Measurements from ENCODE around the gene GEMIN7. TPM values are rescaled to one million over a fixed set of nuclear protein-coding genes. Genes with fewer than 3 reads are reported as not detected.
A peak's percentile ranks its signal among the peaks of the same experiment; 100 is the strongest.

The GEMIN7 gene
- total and polyA plus RNA-seq, 2 of the 13 experiments (the other 11 are each of a cell fraction or from before 2014, with no cell fraction given) = 24.1 to 30.6 TPM

DNA sequence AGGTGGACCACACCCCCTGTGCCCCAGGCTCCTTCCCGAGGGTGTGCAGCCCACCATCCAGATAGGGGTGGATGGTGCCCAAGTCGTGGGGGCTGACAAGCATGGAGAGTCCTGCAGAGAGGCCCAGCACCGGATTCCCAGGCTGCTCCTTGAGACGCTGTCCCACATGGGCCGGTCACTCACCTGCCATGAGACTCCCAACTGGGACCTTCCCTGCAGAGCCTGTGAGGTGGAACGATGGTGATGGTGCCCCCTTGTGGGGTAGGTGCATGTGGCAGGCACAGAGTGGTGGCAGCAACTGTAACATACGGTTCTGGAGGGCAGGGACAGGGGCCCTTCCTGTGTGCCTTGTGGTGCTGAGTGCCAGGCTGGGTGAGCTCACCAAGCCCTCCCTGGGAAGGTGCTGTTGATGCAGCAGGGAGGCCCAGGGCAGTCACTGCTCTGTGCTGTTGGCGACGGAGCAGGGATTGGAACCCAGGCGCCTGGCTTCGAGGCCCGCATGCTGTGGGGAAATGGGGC, 47.0 kb downstream of the GEMIN7 start (continued):
- TF ChIP-seq, protein P1, sequence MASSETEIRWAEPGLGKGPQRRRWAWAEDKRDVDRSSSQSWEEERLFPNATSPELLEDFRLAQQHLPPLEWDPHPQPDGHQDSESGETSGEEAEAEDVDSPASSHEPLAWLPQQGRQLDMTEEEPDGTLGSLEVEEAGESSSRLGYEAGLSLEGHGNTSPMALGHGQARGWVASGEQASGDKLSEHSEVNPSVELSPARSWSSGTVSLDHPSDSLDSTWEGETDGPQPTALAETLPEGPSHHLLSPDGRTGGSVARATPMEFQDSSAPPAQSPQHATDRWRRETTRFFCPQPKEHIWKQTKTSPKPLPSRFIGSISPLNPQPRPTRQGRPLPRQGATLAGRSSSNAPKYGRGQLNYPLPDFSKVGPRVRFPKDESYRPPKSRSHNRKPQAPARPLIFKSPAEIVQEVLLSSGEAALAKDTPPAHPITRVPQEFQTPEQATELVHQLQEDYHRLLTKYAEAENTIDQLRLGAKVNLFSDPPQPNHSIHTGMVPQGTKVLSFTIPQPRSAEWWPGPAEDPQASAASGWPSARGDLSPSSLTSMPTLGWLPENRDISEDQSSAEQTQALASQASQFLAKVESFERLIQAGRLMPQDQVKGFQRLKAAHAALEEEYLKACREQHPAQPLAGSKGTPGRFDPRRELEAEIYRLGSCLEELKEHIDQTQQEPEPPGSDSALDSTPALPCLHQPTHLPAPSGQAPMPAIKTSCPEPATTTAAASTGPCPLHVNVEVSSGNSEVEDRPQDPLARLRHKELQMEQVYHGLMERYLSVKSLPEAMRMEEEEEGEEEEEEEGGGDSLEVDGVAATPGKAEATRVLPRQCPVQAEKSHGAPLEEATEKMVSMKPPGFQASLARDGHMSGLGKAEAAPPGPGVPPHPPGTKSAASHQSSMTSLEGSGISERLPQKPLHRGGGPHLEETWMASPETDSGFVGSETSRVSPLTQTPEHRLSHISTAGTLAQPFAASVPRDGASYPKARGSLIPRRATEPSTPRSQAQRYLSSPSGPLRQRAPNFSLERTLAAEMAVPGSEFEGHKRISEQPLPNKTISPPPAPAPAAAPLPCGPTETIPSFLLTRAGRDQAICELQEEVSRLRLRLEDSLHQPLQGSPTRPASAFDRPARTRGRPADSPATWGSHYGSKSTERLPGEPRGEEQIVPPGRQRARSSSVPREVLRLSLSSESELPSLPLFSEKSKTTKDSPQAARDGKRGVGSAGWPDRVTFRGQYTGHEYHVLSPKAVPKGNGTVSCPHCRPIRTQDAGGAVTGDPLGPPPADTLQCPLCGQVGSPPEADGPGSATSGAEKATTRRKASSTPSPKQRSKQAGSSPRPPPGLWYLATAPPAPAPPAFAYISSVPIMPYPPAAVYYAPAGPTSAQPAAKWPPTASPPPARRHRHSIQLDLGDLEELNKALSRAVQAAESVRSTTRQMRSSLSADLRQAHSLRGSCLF (CRISPR knock-in tag; IDR thresholded peaks at IDR 0.05; ENCODE audit: borderline replicate concordance) = no peak
- TF ChIP-seq HDAC2 (CRISPR knock-in tag; IDR thresholded peaks at IDR 0.05) (peak; percentile 37; the same call in 1 of the 2 replicates), TBX2 (CRISPR knock-in tag; IDR thresholded peaks at IDR 0.05; ENCODE audit: borderline replicate concordance) (no peak), ZNF780A (CRISPR knock-in tag; IDR thresholded peaks at IDR 0.05) (no peak), PRPF4 (IDR thresholded peaks at IDR 0.05; ENCODE audit: low read depth, low read length, poor library complexity, severe bottlenecking) (no peak), ZNF20 (CRISPR knock-in tag; IDR thresholded peaks at IDR 0.05) (no peak), KLF12 (CRISPR knock-in tag; IDR thresholded peaks at IDR 0.05; ENCODE audit: borderline replicate concordance) (no peak), MEF2D (CRISPR knock-in tag; IDR thresholded peaks at IDR 0.05) (no peak), RNF2 (conservative IDR thresholded peaks at IDR 0.05; ENCODE audit: low read depth) (no peak), GPN1 (CRISPR knock-in tag; IDR thresholded peaks at IDR 0.05; ENCODE audit: borderline replicate concordance) (no peak), POLR2A (IDR thresholded peaks at IDR 0.05; ENCODE audit: insufficient read depth in 1 of 2, low read depth in 2 of 2, low read length in 2 of 2) (no peak), YEATS2 (CRISPR knock-in tag; IDR thresholded peaks at IDR 0.05; ENCODE audit: borderline replicate concordance) (no peak), TEAD2 (CRISPR knock-in tag; IDR thresholded peaks at IDR 0.05) (no peak), FOXK1 (CRISPR knock-in tag; IDR thresholded peaks at IDR 0.05; ENCODE audit: borderline replicate concordance, low read depth) (no peak)
- TF ChIP-seq, protein P2, sequence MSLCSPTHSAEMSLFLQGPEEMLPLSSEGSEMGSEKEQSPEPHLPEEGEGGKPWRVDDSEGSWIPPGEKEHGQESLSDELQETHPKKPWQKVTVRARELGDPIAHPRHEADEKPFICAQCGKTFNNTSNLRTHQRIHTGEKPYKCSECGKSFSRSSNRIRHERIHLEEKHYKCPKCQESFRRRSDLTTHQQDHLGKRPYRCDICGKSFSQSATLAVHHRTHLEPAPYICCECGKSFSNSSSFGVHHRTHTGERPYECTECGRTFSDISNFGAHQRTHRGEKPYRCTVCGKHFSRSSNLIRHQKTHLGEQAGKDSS (CRISPR knock-in tag; IDR thresholded peaks at IDR 0.05; ENCODE audit: borderline replicate concordance, low read depth) = no peak
- TF ChIP-seq, protein P3, sequence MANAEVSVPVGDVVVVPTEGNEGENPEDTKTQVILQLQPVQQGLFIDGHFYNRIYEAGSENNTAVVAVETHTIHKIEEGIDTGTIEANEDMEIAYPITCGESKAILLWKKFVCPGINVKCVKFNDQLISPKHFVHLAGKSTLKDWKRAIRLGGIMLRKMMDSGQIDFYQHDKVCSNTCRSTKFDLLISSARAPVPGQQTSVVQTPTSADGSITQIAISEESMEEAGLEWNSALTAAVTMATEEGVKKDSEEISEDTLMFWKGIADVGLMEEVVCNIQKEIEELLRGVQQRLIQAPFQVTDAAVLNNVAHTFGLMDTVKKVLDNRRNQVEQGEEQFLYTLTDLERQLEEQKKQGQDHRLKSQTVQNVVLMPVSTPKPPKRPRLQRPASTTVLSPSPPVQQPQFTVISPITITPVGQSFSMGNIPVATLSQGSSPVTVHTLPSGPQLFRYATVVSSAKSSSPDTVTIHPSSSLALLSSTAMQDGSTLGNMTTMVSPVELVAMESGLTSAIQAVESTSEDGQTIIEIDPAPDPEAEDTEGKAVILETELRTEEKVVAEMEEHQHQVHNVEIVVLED (CRISPR knock-in tag; IDR thresholded peaks at IDR 0.05; ENCODE audit: borderline replicate concordance) = no peak
- TF ChIP-seq, protein P4, sequence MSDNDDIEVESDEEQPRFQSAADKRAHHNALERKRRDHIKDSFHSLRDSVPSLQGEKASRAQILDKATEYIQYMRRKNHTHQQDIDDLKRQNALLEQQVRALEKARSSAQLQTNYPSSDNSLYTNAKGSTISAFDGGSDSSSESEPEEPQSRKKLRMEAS (IDR thresholded peaks at IDR 0.05) = no peak
- TF ChIP-seq, protein P5, sequence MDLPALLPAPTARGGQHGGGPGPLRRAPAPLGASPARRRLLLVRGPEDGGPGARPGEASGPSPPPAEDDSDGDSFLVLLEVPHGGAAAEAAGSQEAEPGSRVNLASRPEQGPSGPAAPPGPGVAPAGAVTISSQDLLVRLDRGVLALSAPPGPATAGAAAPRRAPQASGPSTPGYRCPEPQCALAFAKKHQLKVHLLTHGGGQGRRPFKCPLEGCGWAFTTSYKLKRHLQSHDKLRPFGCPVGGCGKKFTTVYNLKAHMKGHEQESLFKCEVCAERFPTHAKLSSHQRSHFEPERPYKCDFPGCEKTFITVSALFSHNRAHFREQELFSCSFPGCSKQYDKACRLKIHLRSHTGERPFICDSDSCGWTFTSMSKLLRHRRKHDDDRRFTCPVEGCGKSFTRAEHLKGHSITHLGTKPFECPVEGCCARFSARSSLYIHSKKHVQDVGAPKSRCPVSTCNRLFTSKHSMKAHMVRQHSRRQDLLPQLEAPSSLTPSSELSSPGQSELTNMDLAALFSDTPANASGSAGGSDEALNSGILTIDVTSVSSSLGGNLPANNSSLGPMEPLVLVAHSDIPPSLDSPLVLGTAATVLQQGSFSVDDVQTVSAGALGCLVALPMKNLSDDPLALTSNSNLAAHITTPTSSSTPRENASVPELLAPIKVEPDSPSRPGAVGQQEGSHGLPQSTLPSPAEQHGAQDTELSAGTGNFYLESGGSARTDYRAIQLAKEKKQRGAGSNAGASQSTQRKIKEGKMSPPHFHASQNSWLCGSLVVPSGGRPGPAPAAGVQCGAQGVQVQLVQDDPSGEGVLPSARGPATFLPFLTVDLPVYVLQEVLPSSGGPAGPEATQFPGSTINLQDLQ (CRISPR knock-in tag; IDR thresholded peaks at IDR 0.05) = no peak
- TF ChIP-seq, protein P6, sequence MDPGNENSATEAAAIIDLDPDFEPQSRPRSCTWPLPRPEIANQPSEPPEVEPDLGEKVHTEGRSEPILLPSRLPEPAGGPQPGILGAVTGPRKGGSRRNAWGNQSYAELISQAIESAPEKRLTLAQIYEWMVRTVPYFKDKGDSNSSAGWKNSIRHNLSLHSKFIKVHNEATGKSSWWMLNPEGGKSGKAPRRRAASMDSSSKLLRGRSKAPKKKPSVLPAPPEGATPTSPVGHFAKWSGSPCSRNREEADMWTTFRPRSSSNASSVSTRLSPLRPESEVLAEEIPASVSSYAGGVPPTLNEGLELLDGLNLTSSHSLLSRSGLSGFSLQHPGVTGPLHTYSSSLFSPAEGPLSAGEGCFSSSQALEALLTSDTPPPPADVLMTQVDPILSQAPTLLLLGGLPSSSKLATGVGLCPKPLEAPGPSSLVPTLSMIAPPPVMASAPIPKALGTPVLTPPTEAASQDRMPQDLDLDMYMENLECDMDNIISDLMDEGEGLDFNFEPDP (CRISPR knock-in tag; conservative IDR thresholded peaks at IDR 0.05) = no peak
